ENCODE results near the gene PGLYRP4. TPM values are rescaled to one million over a fixed set of nuclear protein-coding genes. Genes with fewer than 3 reads are reported as not detected.
"Not testable (repeated sequence)": the region's sequence is repeated elsewhere in the genome, so short reads cannot be mapped to it uniquely, and the experiment has no call there.

The PGLYRP4 gene
- total RNA-seq, 6 experiments from 2014 or later: not detected

GRCh38 chr1:153347856-153348255, 785 bp downstream of the PGLYRP4 start:
- WGBS (ENCODE audit: insufficient coverage, low coverage, low lambda C conversion rate, missing lambda C conversion rate): 44% methylated on average over 5 of the region's 7 CpGs
- intact Hi-C loops (cut with DNase I): loop anchor here in 1 of 2 donors (5.0 kb wide), 1 partner anchor 144 kb away; no protein-coding TSS in a partner anchor
- no peak for TF ChIP-seq CTCF (IDR thresholded peaks at IDR 0.05)
- no peak for TF ChIP-seq POLR2A (IDR thresholded peaks at IDR 0.05)
- no peaks in the 10 kb centered on the region for H3K27me3 ChIP-seq
- H3K36me3 ChIP-seq: no peaks in the 10 kb centered on the region
- H3K9me3 ChIP-seq: no peaks in the 10 kb centered on the region
- H3K27ac ChIP-seq: no peak overlapping the region
- no peak overlapping the region for H3K4me3 ChIP-seq
- DNase-seq (no peak), ATAC-seq (no peak)
- no peaks in the 10 kb centered on the region for H3K4me1 ChIP-seq

DNA sequence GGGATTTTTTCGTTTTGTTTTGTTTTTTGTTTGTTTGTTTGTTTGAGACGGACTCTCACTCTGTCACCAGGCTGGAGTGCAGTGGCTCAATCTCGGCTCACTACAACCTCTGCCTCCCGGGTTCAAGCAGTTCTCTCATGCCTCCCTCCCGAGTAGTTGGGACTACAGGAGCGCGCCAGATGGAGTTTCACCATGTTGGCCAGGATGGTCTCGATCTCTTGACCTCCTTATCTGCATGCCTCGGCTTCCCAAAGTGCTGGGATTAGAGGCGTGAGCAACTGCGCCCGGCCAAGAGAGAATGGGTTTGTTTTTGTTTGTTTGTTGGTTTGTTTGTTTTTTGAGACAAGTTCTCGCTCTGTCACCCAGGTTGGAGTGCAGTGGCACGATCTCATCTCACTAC, 1.6 kb downstream of the PGLYRP4 start:
- H3K9me3 ChIP-seq, H3K36me3 ChIP-seq, H3K27me3 ChIP-seq, ATAC-seq, H3K27ac ChIP-seq, H3K4me1 ChIP-seq, DNase-seq, H3K4me3 ChIP-seq: not testable (repeated sequence)
- intact Hi-C loops (cut with DNase I): loop anchor here in 1 of 2 donors (5.0 kb wide), 1 partner anchor 145 kb away; no protein-coding TSS in a partner anchor
- WGBS (ENCODE audit: insufficient coverage, low coverage, low lambda C conversion rate, missing lambda C conversion rate): 46% methylated on average over 8 of the region's 14 CpGs

DNA sequence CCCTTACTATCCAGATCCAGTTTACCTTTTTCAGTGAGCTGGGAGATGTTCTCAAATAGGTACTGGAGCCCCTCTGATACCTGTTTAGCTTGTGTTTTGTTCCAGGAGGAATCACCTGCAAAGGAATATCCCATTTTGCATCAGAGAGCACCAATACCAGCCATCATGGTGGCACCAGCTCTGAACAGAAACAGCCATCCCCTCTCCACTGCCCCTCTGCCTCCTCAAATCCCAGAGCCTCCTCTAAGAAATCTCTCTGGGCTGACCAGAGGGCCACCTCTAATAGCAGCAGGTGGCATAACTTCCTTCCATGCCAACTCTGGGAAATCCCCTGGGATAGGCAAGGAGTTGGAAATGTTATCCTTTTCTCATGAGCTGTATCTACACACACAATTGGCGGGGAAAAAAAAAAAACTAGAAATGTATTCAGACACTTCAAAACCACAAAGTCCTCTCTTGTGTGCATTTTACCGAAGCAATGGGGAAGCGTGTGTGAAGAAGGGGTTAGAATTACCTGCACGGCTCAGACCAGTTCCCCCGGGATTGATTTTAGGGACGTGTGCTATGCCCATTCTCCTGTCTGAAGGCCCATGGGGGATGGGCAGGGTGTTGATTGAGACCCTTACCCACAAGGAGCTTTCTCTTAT, 2.4 kb downstream of the PGLYRP4 start:
- intact Hi-C loops (cut with DNase I): loop anchor here in 1 of 2 donors (5.0 kb wide), 1 partner anchor 146 kb away; no protein-coding TSS in a partner anchor
- DNase-seq (no peak), ATAC-seq (no peak)
- TF ChIP-seq POLR2A (IDR thresholded peaks at IDR 0.05): no peak
- TF ChIP-seq CTCF (IDR thresholded peaks at IDR 0.05): no peak
- no peak overlapping the region for H3K4me3 ChIP-seq
- no peaks in the 10 kb centered on the region for H3K36me3 ChIP-seq
- 39% methylated on average over 6 of the region's 6 CpGs for WGBS (ENCODE audit: insufficient coverage, low coverage, low lambda C conversion rate, missing lambda C conversion rate)
- H3K9me3 ChIP-seq: no peaks in the 10 kb centered on the region
- H3K27ac ChIP-seq: no peak overlapping the region
- no peaks in the 10 kb centered on the region for H3K4me1 ChIP-seq
- H3K27me3 ChIP-seq: no peaks in the 10 kb centered on the region

- no peak overlapping the region for H3K27ac ChIP-seq
- ATAC-seq: no peak
- intact Hi-C loops (cut with DNase I): loop anchor here in 1 of 2 donors (5.0 kb wide), 1 partner anchor 147 kb away; no protein-coding TSS in a partner anchor
- no peak for TF ChIP-seq POLR2A (IDR thresholded peaks at IDR 0.05)
- no peak for TF ChIP-seq CTCF (IDR thresholded peaks at IDR 0.05)
- no peaks in the 10 kb centered on the region for H3K4me1 ChIP-seq
- no peaks in the 10 kb centered on the region for H3K9me3 ChIP-seq
- 44% methylated on average over 6 of the region's 14 CpGs for whole genome bisulfite sequencing (ENCODE audit: insufficient coverage, low coverage, low lambda C conversion rate, missing lambda C conversion rate)
- no peaks in the 10 kb centered on the region for H3K27me3 ChIP-seq
- no peak for DNase-seq
- no peak overlapping the region for H3K4me3 ChIP-seq
- H3K36me3 ChIP-seq: no peaks in the 10 kb centered on the region
Observed at GRCh38 chr1:153345187-153346076, 3.2 kb downstream of the PGLYRP4 start.

DNA sequence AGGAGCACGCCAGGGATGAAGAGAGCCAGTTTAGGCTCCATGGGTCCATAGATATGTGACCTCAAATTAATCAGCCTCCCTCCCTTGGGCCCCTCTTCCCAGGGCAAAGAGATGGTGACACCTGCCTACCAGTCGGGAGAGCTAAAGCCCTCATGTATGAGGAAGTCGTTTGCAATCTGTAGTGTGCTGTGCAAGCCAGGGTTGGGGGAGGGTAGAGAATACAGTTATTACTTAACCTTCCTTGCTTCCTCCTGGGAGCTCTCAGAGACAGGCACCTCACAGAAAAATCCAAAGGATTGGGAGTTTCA, 4.0 kb downstream of the PGLYRP4 start:
- intact Hi-C loops (cut with DNase I): loop anchor here in 1 of 2 donors (5.0 kb wide), 1 partner anchor 148 kb away; no protein-coding TSS in a partner anchor
- 28% methylated on average over 2 of the region's 3 CpGs for whole genome bisulfite sequencing (ENCODE audit: insufficient coverage, low coverage, low lambda C conversion rate, missing lambda C conversion rate)
- no peaks in the 10 kb centered on the region for H3K27me3 ChIP-seq
- no peaks in the 10 kb centered on the region for H3K9me3 ChIP-seq
- DNase-seq (no peak), ATAC-seq (peak; percentile 25 to 50 (median 46))
- H3K36me3 ChIP-seq: no peaks in the 10 kb centered on the region
- H3K27ac ChIP-seq: no peak overlapping the region
- no peak for TF ChIP-seq CTCF (IDR thresholded peaks at IDR 0.05)
- TF ChIP-seq POLR2A (IDR thresholded peaks at IDR 0.05): no peak
- no peaks in the 10 kb centered on the region for H3K4me1 ChIP-seq
- H3K4me3 ChIP-seq: no peak overlapping the region

Measured in right lobe of liver (tissue), 6 donors.